Stimulated activated naive CD8-positive, alpha-beta T cell treated with anti-CD3 and anti-CD28 coated beads, Interleukin-15, amount 100 ng/mL, for 72 hours (primary cell): Measurements from ENCODE around the gene AGAP4.
"Not testable (repeated sequence)": the region's sequence is repeated elsewhere in the genome, so short reads cannot be mapped to it uniquely, and the experiment has no call there.

Experiments used
- ATAC-seq: fragments of 150-1000 bp; cut with Tn5 transposase; 2 replicates; pipeline ENCODE4 v1.10.0; 2021; ENCODE audit warnings: mild to moderate bottlenecking, moderate library complexity
- DNase-seq, 2 donors: peaks; one replicate each; pipeline ENCODE4 v3.0.0; 2021 to 2022
- H3K27ac Mint-ChIP-seq, 2 donors: one replicate each; pipeline ENCODE4 v1.8.0; 2022; ENCODE audit warnings: mild to moderate bottlenecking in 2 of 2, mixed read lengths in 2 of 2, moderate library complexity in 2 of 2
- H3K27me3 Mint-ChIP-seq: one replicate; pipeline ENCODE4 v1.8.0; 2022; ENCODE audit warnings: mixed read lengths
- H3K4me1 Mint-ChIP-seq: one replicate; pipeline ENCODE4 v1.8.0; 2022; ENCODE audit warnings: mild to moderate bottlenecking, mixed read lengths
- H3K4me3 Mint-ChIP-seq, 2 donors: one replicate each; pipeline ENCODE4 v1.8.0; 2022; ENCODE audit warnings: mild to moderate bottlenecking in 2 of 2, mixed read lengths in 2 of 2, moderate library complexity in 1 of 2
- H3K9me3 Mint-ChIP-seq, 2 donors: one replicate each; pipeline ENCODE4 v1.8.0; 2022; ENCODE audit warnings: mixed read lengths in 2 of 2

Gene AGAP4

DNA sequence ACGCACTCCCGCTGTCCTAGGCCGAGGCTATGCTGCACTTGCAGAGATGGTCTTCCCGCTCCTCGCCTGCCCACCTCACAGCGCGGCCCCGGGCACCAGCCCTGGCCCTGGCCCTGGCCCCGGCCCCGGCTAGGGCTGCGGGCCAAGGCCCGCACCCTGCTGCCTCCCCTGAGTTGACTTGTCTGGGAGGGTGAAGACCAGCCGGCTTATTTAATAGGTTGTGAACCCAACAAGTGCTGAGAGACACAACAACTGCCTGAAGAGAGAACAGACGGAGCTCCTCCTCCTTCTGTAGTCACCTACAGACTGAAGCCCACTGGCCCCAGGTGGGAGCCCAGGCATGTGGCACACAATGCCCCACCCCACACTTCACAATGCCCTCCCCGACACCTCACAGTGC is at the start of gene AGAP4:
TSS of gene AGAP4 (minus strand) at position 101 of the 400 bp plus-strand sequence. CDS start 153 bp downstream, outside the sequence.
- H3K27me3 Mint-ChIP-seq, H3K4me3 Mint-ChIP-seq, H3K9me3 Mint-ChIP-seq, H3K4me1 Mint-ChIP-seq, H3K27ac Mint-ChIP-seq, ATAC-seq, DNase-seq: not testable (repeated sequence)

DNA sequence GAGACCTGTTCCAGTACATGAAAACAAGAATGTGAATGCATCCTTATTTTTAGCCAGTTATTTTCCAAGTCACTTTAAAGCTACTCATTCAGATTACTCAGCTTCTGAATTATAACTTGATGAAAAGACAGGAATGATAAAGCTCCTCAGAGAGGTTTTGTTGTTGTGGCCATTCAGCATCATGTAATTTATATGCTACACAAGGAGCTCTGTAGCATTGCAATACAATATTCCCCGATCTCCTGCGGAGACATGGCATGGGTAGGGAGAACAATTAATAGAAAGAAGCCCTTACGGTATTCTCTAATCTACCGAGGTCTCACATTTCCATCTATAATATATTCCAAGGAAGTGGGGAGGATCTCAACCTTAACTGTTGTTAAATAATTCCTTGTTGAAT is 43.4 kb upstream of the AGAP4 start:
- not testable (repeated sequence) for H3K9me3 Mint-ChIP-seq, H3K27ac Mint-ChIP-seq, H3K4me1 Mint-ChIP-seq, DNase-seq, H3K27me3 Mint-ChIP-seq, H3K4me3 Mint-ChIP-seq, ATAC-seq

DNA sequence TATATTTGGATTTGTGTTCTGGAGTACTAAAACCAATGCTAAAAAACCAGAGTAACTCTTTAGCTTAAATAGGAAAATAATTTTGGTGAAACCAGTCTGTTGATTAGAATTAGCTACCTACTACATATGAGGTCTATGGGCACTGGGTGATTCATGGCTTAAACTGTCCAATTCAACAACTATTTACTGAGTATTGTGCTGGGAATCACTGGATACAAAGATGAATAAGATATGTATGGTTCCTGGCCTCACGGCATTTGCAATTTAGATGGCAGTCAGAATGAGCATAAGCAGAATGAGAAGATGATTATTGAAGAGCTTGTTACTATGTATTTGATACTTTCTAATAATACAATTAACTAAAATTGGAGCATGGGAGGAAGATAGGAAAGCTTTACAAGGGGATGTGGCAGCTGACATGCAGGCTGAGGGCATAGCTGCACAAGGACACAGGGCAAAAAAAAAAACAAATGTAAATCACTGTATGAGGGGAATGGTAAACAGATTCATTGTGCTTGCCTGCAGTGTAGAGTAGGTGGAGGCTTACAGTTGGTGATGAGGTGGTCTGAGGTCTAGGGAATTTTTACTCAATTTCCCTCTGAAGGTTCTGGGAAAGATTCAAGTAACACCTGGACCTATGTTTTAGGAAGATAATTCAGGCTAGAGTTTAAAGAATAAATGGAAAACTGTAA is 42.4 kb upstream of the AGAP4 start:
- ATAC-seq, H3K4me1 Mint-ChIP-seq, H3K4me3 Mint-ChIP-seq, H3K27me3 Mint-ChIP-seq, H3K27ac Mint-ChIP-seq, DNase-seq, H3K9me3 Mint-ChIP-seq: not testable (repeated sequence)

DNA sequence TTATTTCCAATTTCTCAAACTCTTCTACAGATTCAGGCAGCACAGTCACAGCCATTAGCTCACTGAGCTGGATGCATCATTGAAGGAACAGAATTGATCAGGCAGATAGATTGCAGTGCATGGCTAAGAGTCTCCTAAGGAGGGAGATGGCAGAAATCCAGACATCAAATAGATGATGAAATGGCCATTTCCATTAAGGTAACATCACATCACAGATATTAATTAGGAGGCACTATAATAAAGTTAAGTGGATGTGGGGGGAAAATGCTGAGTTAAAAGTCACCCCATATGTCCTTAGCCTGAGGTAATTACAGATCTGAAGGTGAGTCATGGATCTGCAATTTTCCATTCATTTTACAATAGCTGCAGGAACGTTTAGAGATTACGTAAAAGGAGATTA is 35.6 kb upstream of the AGAP4 start:
- not testable (repeated sequence) for H3K9me3 Mint-ChIP-seq, H3K4me1 Mint-ChIP-seq, ATAC-seq, H3K27ac Mint-ChIP-seq, H3K4me3 Mint-ChIP-seq, DNase-seq, H3K27me3 Mint-ChIP-seq

DNA sequence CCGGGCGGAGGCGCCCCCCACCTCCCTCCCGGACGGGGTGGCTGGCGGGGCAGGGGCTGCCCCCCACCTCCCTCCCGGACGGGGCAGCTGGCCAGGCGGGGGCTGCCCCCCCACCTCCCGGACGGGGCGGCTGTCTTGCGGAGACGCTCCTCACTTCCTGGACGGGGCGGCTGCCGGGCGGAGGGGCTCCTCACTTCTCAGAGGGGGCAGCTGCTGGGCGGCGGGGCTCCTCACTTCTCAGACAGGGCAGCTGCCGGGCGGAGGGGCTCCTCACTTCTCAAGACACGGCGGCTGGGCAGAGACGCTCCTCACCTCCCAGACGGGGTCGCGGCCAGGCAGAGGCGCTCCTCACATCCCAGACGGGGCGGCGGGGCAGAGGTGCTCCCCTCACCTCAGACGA is 18.1 kb upstream of the AGAP4 start:
- not testable (repeated sequence) for H3K4me1 Mint-ChIP-seq, DNase-seq, H3K27ac Mint-ChIP-seq, H3K27me3 Mint-ChIP-seq, H3K4me3 Mint-ChIP-seq, H3K9me3 Mint-ChIP-seq
- ATAC-seq = peak; percentile 18

DNA sequence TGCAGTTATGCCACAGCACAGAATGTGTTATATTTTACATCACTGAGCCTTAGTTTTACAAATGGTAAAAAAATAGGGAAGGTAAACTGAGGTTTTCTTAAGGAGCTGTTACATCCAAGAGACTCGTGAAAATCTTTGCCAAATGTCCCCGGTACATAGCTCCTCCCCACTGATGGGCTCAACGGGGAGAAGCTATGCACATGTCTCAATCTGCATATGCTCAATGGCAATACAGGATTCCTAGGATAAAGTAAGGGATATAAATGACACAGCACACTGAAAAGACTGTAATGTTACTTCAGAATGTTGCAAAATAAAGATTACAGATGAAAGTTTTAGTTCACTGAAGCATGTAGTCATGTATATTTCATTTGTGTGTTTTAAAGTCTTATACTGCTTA is 17.0 kb upstream of the AGAP4 start:
- not testable (repeated sequence) for H3K27ac Mint-ChIP-seq, ATAC-seq, H3K4me3 Mint-ChIP-seq, DNase-seq, H3K27me3 Mint-ChIP-seq, H3K9me3 Mint-ChIP-seq, H3K4me1 Mint-ChIP-seq

DNA sequence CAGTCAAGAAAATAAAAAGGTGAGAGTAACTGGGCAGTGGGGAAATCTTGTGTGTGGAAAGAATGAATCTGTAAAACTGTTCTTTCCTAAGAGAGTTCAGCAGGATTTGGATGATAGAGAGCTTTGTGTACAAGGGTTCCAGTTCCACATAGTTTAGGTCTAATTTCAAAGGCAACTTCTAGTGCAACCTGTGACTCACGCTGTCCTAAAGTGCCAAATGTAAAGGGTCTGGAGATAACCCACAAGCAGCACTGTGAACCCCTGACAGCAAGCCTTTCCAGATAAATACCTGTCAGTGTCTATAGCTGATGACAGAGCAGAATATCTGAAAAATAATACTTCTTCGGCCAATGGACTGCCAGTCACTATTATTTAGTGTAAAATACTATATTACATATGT is 16.3 kb upstream of the AGAP4 start:
- not testable (repeated sequence) for DNase-seq, H3K4me1 Mint-ChIP-seq, ATAC-seq, H3K27ac Mint-ChIP-seq, H3K9me3 Mint-ChIP-seq, H3K27me3 Mint-ChIP-seq, H3K4me3 Mint-ChIP-seq

DNA sequence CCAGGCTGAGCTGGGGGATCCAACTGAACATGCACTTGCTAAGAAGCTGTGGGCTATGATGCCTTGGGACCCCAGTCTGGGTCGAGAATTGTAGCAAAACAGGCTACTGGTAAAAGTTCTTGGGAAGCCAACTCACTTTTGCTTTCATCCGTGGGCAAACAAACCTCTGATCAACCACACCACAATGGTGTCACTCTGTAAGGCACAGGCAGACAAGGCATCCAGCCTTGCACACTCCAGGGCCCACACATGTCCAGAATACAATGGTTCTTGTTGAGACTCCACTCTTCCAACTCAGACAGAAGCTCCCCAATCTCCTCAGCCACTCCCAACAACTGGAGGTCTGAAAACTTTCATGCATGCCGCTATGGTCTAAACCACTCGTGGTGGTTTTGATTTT is 10.6 kb upstream of the AGAP4 start:
- DNase-seq (peak in 1 of 2 donors; percentile 9), ATAC-seq (peak; percentile 53)
- H3K27ac Mint-ChIP-seq, H3K27me3 Mint-ChIP-seq, H3K4me1 Mint-ChIP-seq, H3K4me3 Mint-ChIP-seq, H3K9me3 Mint-ChIP-seq: not testable (repeated sequence)

DNA sequence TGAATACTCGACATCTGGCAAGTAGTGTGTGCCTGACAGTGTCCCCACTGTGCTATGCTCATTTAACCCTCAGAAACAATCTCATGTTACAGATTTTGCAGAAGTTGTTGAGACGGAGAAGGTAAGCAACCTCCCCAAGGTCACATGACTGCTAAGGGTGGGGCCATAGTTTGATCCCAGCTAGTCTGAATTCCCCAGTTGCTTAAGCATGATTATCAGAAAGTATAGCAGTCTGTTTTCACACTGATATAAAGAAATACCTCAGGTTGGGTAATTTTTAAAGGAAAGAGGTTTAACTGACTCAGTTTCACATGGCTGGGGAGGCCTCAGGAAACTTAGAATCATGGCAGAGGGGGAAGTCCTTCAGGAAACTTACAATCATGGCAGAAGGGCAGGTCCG is 1.2 kb upstream of the AGAP4 start:
- not testable (repeated sequence) for H3K4me1 Mint-ChIP-seq, H3K4me3 Mint-ChIP-seq, H3K27me3 Mint-ChIP-seq, H3K9me3 Mint-ChIP-seq, ATAC-seq, DNase-seq, H3K27ac Mint-ChIP-seq

DNA sequence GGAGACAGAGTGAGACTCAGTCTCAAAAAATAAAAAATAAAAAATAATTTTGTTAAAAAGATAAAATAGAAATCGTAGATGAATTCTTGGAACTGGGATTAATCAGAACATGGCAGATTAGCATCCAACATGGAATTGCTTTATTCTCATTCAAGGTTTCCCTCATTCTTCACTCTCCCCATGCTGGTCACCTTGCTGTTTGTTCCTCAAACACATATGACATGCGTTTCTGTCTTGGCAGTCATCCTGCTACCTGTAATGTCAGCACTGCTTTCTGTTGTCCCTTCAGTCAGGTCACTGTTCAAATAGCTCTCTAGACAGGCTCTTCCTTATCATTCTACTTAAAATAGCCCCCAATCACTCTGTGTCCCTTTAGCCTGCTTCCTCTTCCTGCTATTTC is 24.4 kb downstream of the AGAP4 start:
- not testable (repeated sequence) for ATAC-seq, H3K4me3 Mint-ChIP-seq, H3K27ac Mint-ChIP-seq, H3K9me3 Mint-ChIP-seq, H3K27me3 Mint-ChIP-seq, H3K4me1 Mint-ChIP-seq, DNase-seq

DNA sequence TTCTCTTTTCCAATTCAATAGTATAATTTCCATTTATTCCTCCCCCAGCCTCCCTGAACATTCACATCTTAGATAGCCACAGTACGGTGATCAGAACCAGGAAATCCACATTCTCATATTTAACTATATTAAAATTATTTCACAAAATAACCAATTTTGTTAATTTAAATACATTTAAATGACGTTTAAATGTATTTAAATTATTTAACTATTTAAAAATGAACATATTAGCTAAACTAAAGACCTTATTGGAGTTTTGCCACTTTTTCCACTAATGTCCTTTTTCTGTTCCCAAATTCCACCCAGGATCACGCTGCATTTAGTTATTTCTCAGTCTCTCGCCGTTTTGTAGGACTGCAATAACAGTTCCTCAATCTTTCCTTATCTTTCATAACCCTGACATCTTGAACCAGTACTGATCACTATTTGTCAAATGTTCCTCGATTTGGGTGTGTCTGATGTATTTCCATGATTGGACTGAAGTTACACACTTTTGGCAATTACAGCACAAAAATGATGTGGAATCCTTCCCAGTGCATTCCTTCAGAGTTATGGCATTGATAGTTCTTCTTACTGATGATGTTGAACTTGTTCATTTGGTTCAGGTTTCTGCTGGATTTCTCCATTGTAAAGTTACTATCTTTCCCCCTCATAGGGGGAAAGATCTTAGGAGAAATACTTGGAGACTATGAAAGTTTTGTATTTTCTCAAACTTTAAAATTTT is 27.0 kb downstream of the AGAP4 start:
- not testable (repeated sequence) for DNase-seq, H3K4me3 Mint-ChIP-seq, H3K27me3 Mint-ChIP-seq, H3K9me3 Mint-ChIP-seq, H3K27ac Mint-ChIP-seq, H3K4me1 Mint-ChIP-seq, ATAC-seq

DNA sequence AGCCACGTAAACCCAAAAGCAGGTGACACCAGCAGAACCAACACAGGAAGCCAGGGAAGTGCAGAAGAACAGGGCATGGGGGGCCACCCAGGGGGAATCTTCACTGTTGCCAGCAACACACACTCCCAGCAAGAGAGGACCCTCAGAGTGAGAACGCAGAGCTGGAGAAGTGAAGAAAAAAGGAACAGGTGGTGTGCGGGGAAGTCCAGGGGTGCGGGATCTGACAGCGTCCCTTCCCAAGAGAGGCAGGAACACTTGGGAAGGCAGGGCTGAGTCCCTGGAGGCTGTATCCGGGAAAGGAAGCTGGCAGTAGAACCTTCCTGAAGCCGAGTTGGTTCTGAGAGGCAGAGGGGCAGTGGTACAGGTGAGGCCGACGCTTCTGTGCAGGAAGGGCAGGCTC is 27.7 kb downstream of the AGAP4 start:
- peaks cover 0 to 8% of the 10 kb centered on the region in 2 donors for H3K9me3 Mint-ChIP-seq
- H3K4me1 Mint-ChIP-seq = no peaks in the 10 kb centered on the region
- H3K27me3 Mint-ChIP-seq = no peaks in the 10 kb centered on the region
- ATAC-seq (no peak), DNase-seq (no peak)
- peak overlapping the region in 1 of 2 donors; percentile 59 for H3K27ac Mint-ChIP-seq
- no peak overlapping the region for H3K4me3 Mint-ChIP-seq

DNA sequence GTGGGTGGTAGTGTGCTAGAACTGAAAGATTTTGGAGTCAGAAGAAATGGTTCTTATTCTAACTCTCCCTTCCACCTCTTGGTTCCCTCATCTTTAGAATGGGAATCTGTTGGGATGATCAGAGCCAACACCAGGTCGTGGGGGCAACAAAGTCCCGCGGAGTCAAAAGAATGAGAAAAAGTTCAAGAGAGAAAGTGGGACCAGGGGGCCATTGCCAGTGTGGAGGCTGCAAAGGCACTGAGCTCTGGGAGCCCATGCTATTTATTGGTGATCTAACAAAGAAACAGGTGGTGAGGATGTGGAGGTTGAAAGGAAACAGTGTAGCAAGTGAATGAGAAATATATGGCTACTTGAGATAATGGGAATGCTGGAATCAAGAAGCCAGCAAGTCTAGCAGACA is 29.4 kb downstream of the AGAP4 start:
- H3K4me1 Mint-ChIP-seq = no peaks in the 10 kb centered on the region
- no peak overlapping the region for H3K4me3 Mint-ChIP-seq
- peaks cover 0 to 8% of the 10 kb centered on the region in 2 donors for H3K9me3 Mint-ChIP-seq
- no peak for ATAC-seq
- DNase-seq = no peak
- no peaks in the 10 kb centered on the region for H3K27me3 Mint-ChIP-seq
- H3K27ac Mint-ChIP-seq = no peak overlapping the region

DNA sequence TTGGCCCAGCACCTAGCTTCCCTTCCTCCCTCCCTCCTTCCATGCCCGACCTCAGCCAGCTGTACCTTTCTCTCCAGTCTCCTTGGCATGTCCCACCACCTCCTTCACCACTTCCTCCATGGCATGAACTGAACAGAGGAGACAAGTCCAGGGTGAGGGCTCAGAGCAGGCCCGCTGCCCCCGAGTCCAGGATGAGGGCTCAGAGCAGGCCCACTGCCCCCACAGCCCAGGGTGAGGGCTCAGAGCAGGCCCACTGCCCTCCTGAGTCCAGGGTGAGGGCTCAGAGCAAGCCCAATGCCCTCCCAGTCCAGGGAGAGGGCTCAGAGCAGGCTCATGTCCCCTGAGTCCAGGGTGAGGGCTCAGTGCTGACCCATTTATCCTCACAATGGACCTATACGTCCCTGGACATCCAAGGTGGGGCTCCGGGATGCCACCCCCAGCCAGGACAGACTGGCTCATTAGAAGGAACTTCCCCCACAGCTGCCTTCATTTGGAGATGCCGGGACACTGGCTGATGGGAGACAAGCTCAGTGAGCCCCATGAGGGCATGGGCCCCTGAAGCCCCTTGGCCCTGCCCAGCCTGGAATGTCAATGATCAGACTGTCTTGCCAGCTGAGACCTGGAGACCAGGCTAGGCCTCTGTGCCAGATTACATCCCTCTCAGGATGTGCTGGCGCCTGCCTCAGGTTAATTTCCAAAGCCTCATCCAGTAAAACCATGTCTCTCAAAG is 30.0 kb downstream of the AGAP4 start:
- H3K4me1 Mint-ChIP-seq = no peaks in the 10 kb centered on the region

DNA sequence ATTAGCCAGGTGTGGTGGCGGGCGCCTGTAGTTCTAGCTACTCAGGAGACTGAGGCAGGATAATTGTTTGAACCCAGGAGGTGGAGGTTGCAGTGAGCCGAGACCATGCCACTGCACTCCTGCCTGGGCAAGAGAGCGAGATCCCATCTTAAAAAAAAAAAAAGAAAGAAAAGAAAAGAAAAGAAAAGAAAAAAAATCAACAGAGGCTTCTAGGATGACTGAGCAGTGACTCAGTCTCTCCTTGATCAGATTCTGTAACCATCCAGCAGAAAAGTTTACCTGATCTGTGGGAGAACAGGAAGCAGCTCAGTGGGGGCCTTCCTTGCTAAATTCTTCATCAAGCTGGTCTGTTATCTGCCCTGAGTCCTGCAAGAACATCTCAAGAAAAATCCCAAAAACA is 33.2 kb downstream of the AGAP4 start:
- not testable (repeated sequence) for H3K9me3 Mint-ChIP-seq, DNase-seq, ATAC-seq, H3K4me3 Mint-ChIP-seq, H3K27me3 Mint-ChIP-seq, H3K4me1 Mint-ChIP-seq
- peak overlapping the region in 1 of 2 donors; percentile 69 for H3K27ac Mint-ChIP-seq

More for the DNA sequence above, 30.0 kb downstream of the AGAP4 start:
- Mint-ChIP-seq H3K27ac (peak overlapping the region in 1 of 2 donors; percentile 27), H3K9me3 (peaks cover 0 to 8% of the 10 kb centered on the region in 2 donors), H3K4me3 (no peak overlapping the region), H3K27me3 (no peaks in the 10 kb centered on the region)
- no peak for ATAC-seq
- DNase-seq = no peak

DNA sequence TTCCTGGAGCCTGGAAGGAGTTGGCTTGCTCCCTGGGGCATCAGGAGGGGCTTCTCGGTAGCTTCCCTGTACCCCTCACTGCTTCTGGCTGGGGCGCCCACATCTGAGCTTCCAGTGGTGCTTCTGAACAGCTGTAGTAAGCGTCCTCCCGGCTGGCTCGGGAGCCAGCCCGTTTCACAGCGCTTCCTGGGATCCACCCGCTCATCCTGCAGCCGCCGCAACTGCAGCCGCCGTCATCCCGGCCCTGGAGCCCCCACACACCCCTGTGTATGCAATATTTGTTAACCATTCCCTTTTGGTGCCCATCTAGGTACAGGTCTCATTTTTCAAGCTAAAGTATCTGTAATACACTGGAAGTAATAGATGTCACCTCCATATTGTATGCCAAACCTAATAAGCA is 34.3 kb downstream of the AGAP4 start:
- not testable (repeated sequence) for DNase-seq, H3K4me3 Mint-ChIP-seq, H3K9me3 Mint-ChIP-seq, H3K27me3 Mint-ChIP-seq, ATAC-seq, H3K4me1 Mint-ChIP-seq, H3K27ac Mint-ChIP-seq
